A673 (cell line): ENCODE results near the gene KDF1. TPM values are rescaled to one million over a fixed set of nuclear protein-coding genes. Genes with fewer than 3 reads are reported as not detected.
A peak's percentile ranks its signal among the peaks of the same experiment; 100 is the strongest.

Experiments
- BruUV-seq: library from RNA; stranded (reverse); fragments of 400-500 nt; replicated peaks from 2 replicates; lab custom pipeline; 2021; lab: Mats Ljungman, UMichigan
- CTCF ChIA-PET: fragments of 300-600 bp; sonication (Branson Sonifier 250); formaldehyde crosslinking; loops from one replicate; lab custom pipeline; 2022; ENCODE audit warnings: antibody characterized with exemption; lab: Charles Lee
- POLR2A ChIA-PET: fragments of 300-600 bp; sonication (Branson Sonifier 250); formaldehyde crosslinking; loops from one replicate; lab custom pipeline; 2022; ENCODE audit warnings: antibody characterized with exemption; ENCODE audit not compliant: low non-redundant PET; lab: Charles Lee
- DNase-seq: peaks from one replicate; pipeline ENCODE4 v3.0.0-alpha.2; 2015; ENCODE audit warnings: low spot score
- H3K27ac ChIP-seq: fragments of 200-600 bp; sonication (generic); 2 replicates; pipeline ENCODE4 v1.5.1; 2016; ENCODE audit warnings: mixed run types, low read depth, mild to moderate bottlenecking, mixed read lengths, antibody characterized with exemption, low read length; ENCODE audit not compliant: poor library complexity, severe bottlenecking
- H3K27me3 ChIP-seq: fragments of 200-600 bp; sonication (generic); replicated peaks from 2 replicates; pipeline ENCODE4 v1.6.1; 2017; ENCODE audit warnings: mixed run types, low read depth, mild to moderate bottlenecking, mixed read lengths, antibody characterized with exemption, low read length; ENCODE audit not compliant: insufficient read depth, poor library complexity
- H3K36me3 ChIP-seq: fragments of 200-600 bp; sonication (generic); 2 replicates; pipeline ENCODE4 v1.6.1; 2016; ENCODE audit warnings: mixed run types, mild to moderate bottlenecking, mixed read lengths, antibody characterized with exemption, low read length; ENCODE audit not compliant: insufficient read depth, poor library complexity, severe bottlenecking
- H3K4me1 ChIP-seq: fragments of 200-600 bp; sonication (generic); 2 replicates; pipeline ENCODE4 v1.6.1; 2017; ENCODE audit warnings: mixed run types, mild to moderate bottlenecking, mixed read lengths, antibody characterized with exemption, low read length; ENCODE audit not compliant: insufficient read depth, poor library complexity, severe bottlenecking
- H3K4me3 ChIP-seq: fragments of 200-600 bp; sonication (generic); 2 replicates; pipeline ENCODE4 v1.5.1; 2016; ENCODE audit warnings: low read depth, mixed run types, mild to moderate bottlenecking, mixed read lengths, low read length; ENCODE audit not compliant: poor library complexity, severe bottlenecking
- H3K9me3 ChIP-seq: fragments of 200-600 bp; sonication (generic); 2 replicates; pipeline ENCODE4 v1.6.1; 2016; ENCODE audit warnings: mixed run types, low read depth, mild to moderate bottlenecking, mixed read lengths, antibody characterized with exemption, low read length; ENCODE audit not compliant: poor library complexity, severe bottlenecking
- EZH2 ChIP-seq: fragments of 200-600 bp; sonication (generic); IDR thresholded peaks from 2 replicates; pipeline ENCODE4 v1.6.1; 2017; ENCODE audit warnings: borderline replicate concordance, low read depth, mild to moderate bottlenecking, mixed read lengths, antibody characterized with exemption, low read length; ENCODE audit not compliant: poor library complexity, severe bottlenecking
- intact Hi-C: fragments of 100-400 bp; cut with micrococcal nuclease; formaldehyde crosslinking; loops from one replicate; pipeline ENCODE4 v1.10.0; 2022; ENCODE audit not compliant: unreplicated experiment
- total RNA-seq: library from RNA; stranded (reverse); gene quantifications from 2 replicates; pipeline ENCODE4 v1.2.3, GENCODE V29; 2021
- TF ChIP-seq, protein P1 (sequence below): fragments of 300-800, 200-600 bp; sonication (generic); conservative IDR thresholded peaks from 2 replicates; pipeline ENCODE4 v1.5.1; 2017; ENCODE audit warnings: low read depth, mild to moderate bottlenecking, antibody characterized with exemption, low read length, moderate library complexity, mixed read lengths

KDF1 gene
- total RNA-seq, 1 experiment from 2014 or later = not detected

DNA sequence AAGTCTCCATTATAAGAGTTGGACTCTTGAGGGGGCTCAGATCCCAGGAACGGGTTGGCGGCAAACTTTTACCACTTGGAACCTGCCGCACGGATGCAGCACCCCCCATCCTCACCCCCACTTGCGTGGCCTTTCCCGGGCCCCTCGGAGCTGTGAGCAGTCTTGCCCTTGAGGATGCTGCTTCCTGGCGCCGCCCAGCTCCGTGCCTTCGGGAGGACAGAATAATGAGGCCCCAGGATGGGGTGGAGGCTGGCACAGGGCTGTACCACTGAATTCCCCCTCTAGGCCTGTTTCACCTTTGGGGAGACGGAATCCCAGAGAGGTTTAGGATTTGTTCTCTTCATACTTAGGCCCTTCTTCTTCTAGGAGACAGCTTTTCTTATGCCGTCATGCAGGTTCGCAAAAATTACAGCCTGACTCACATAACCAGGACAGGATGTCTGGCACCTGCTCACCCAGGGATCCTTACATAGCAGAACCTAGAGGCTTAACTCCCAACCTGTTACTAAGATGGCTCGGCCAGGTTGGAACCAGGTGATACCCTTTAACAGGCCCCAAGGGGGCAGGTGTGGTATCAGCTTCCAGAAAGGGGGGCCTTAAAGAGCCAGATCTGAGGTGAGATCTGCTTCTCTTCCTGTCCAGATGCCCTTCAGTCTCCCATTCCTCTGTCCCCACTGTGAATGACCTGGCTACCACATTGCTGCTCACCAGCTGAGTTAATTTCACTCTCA, 34.7 kb upstream of the KDF1 start:
- no peak for TF ChIP-seq EZH2
- TF ChIP-seq, protein P1, sequence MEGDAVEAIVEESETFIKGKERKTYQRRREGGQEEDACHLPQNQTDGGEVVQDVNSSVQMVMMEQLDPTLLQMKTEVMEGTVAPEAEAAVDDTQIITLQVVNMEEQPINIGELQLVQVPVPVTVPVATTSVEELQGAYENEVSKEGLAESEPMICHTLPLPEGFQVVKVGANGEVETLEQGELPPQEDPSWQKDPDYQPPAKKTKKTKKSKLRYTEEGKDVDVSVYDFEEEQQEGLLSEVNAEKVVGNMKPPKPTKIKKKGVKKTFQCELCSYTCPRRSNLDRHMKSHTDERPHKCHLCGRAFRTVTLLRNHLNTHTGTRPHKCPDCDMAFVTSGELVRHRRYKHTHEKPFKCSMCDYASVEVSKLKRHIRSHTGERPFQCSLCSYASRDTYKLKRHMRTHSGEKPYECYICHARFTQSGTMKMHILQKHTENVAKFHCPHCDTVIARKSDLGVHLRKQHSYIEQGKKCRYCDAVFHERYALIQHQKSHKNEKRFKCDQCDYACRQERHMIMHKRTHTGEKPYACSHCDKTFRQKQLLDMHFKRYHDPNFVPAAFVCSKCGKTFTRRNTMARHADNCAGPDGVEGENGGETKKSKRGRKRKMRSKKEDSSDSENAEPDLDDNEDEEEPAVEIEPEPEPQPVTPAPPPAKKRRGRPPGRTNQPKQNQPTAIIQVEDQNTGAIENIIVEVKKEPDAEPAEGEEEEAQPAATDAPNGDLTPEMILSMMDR = no peak
- intact Hi-C loops = loop anchor here (5.0 kb wide), 1 partner anchor 287 kb away; no protein-coding TSS in a partner anchor
- ChIA-PET POLR2A (no interaction called here), CTCF (interaction anchor here (0.6 to 0.9 kb wide), 2 partner anchors 48 to 51 kb away, joined by 3 to 8 read pairs; no protein-coding TSS in a partner anchor)
- H3K27me3 ChIP-seq = peaks cover 16% of the 10 kb centered on the region
- BruUV-seq = no TSS peak
- H3K27ac ChIP-seq = no peak overlapping the region
- H3K9me3 ChIP-seq = no peaks in the 10 kb centered on the region
- DNase-seq = no peak
- H3K4me3 ChIP-seq = no peak overlapping the region
- peaks cover 8% of the 10 kb centered on the region for H3K4me1 ChIP-seq
- no peaks in the 10 kb centered on the region for H3K36me3 ChIP-seq

DNA sequence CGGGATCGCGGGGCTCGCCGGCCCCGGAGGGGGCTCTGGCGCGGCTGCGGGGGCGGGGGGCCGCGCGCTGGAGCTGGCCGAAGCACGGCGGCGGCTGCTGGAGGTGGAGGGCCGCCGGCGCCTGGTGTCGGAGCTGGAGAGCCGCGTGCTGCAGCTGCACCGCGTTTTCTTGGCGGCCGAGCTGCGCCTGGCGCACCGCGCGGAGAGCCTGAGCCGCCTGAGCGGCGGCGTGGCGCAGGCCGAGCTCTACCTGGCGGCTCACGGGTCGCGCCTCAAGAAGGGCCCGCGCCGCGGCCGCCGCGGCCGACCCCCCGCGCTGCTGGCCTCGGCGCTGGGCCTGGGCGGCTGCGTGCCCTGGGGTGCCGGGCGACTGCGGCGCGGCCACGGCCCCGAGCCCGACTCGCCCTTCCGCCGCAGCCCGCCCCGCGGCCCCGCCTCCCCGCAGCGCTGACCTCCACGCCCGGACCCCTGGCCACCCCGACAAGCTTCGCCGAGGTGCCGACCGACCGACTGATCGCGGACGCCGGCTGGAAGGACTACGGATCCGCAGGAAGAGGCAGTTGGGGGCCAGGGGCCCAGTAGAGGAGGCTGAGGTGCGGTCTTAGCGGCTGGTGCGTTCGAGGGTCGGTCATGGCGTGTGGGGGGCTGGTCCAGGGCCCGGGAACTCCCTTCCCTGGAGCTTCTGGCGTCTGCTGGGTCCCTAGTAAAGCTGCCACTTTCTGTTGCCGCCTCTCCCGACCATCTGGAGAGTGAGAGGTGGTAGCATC, 33.9 kb upstream of the KDF1 start:
- TF ChIP-seq, protein P1 = no peak
- peak; percentile 46 for TF ChIP-seq EZH2
- Histone ChIP-seq H3K36me3 (no peaks in the 10 kb centered on the region), H3K9me3 (no peaks in the 10 kb centered on the region), H3K27ac (no peak overlapping the region), H3K4me1 (peaks cover 5% of the 10 kb centered on the region), H3K4me3 (peak overlapping the region; percentile 67), H3K27me3 (peaks cover 16% of the 10 kb centered on the region)
- BruUV-seq = no TSS peak
- ChIA-PET POLR2A (interaction anchor here (0.5 kb wide), 1 partner anchor 591 kb away, joined by 4 read pairs; no protein-coding TSS in a partner anchor), CTCF (interaction anchor here (0.6 kb wide), 1 partner anchor 49 kb away, joined by 8 read pairs; no protein-coding TSS in a partner anchor)
- DNase-seq = no peak
- intact Hi-C loops = no loop called here

DNA sequence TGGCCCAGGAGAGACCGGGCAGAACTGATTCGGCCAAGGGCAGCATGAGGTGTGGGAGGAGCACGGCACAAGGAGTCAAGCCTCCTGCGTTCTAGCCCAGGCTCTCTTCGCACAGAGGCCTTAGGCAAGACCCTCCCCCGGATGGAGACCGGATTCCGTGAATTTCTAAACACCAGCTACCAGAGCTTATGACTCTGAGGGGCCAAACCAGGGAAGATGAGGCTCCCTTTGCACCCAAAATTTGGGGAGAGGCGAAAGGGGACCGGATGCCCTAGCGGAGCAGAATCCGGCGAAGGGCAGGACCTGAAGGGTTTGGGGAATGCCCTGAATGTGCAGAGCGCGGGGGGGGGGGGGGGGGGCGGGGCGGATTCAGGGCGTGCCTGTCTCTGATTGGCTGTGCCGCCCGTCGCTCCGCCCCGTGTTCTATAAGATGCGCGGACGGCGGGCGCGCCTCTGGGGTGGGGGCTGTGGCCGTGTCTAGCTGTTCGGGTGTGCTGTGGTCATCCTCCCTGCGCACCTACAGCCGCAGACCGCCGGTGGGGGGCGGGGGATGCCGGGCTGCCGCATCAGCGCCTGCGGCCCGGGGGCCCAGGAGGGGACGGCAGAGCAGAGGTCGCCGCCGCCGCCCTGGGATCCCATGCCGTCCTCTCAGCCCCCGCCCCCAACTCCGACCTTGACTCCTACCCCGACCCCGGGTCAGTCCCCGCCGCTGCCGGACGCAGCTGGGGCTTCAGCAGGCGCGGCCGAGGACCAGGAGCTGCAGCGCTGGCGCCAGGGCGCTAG, 33.2 kb upstream of the KDF1 start, which contains the start of gene TRNP1:
Gene TRNP1, plus strand, starts transcription at position 456 of the 783 bp plus-strand sequence. Its CDS starts 95 bp downstream, at position 551.
- Histone ChIP-seq H3K27me3 (peaks cover 16% of the 10 kb centered on the region), H3K27ac (no peak within 1 kb of the TSS), H3K9me3 (no peaks in the 10 kb centered on the region), H3K4me3 (peak within 1 kb of the TSS; percentile 67), H3K4me1 (peaks cover 5% of the 10 kb centered on the region), H3K36me3 (no peaks in the 10 kb centered on the region)
- POLR2A ChIA-PET = interaction anchor here (0.5 kb wide), 1 partner anchor 591 kb away, joined by 4 read pairs; no protein-coding TSS in a partner anchor
- intact Hi-C loops = no loop called here
- peak; percentile 68 for DNase-seq
- CTCF ChIA-PET = no interaction called here
- TF ChIP-seq EZH2 = no peak
- TF ChIP-seq, protein P1 = no peak
- no TSS peak for BruUV-seq
